Ovary (tissue), 9 donors: ENCODE data around the gene DIO3. TPM values are rescaled to one million over a fixed set of nuclear protein-coding genes. Genes with fewer than 3 reads are reported as not detected.

ENCODE experiments used
- DNase-seq, 5 donors: peaks; one replicate each; pipeline ENCODE4 v3.0.0-alpha.2; 2019 to 2020
- H3K27ac ChIP-seq, 2 donors: fragments of 200-600 bp; one replicate each; pipeline versions ENCODE4 v1.5.1 to v1.8.0; 2019 to 2022
- H3K27me3 ChIP-seq: fragments of 200-600 bp; one replicate; pipeline ENCODE4 v1.8.0; 2022
- H3K36me3 ChIP-seq: fragments of 200-600 bp; sonication (generic); one replicate; pipeline ENCODE4 v1.5.1; 2019
- H3K4me1 ChIP-seq: one replicate; pipeline ENCODE4 v1.8.1; 2013; ENCODE audit warnings: mild to moderate bottlenecking, moderate library complexity; ENCODE audit not compliant: insufficient read depth
- H3K4me3 ChIP-seq: fragments of 200-600 bp; sonication (generic); one replicate; pipeline ENCODE4 v1.5.1; 2017
- H3K9me3 ChIP-seq, 2 donors: fragments of 200-600 bp in 1 of 2; sonication (generic) in 1 of 2; one replicate each; pipeline versions ENCODE4 v1.5.1 to v1.8.1; 2013 to 2019; ENCODE audit warnings: mild to moderate bottlenecking in 1 of 2, moderate library complexity in 1 of 2
- CTCF ChIP-seq, 3 donors: fragments of 450-650 bp in 2 of 3; fragments of 200-600 bp in 1 of 3; IDR thresholded peaks; one replicate each; pipeline versions ENCODE4 v1.5.1 to v1.8.0; 2016 to 2022; ENCODE audit warnings: antibody characterized with exemption in 3 of 3, mild to moderate bottlenecking in 1 of 3
- EP300 ChIP-seq: sonication (generic); formaldehyde crosslinking; IDR thresholded peaks from one replicate; pipeline ENCODE4 v1.6.1; 2017; ENCODE audit warnings: antibody characterized with exemption
- POLR2A ChIP-seq: fragments of 450-650 bp; IDR thresholded peaks from one replicate; pipeline ENCODE4 v1.6.1; 2017; ENCODE audit warnings: antibody characterized with exemption, mild to moderate bottlenecking, moderate library complexity
- WGBS, 3 donors: extraction: QIAGEN DNeasy Blood & Tissue Kit in 1 of 3; methylation state at CpG; one replicate each; pipeline versions ENCODE4 v1.1.5 to v1.1.7; 2013 to 2017; 5-methylcytosine and 5-hydroxymethylcytosine counted together
- intact Hi-C, 4 donors: fragments of 100-400 bp; cut with DNase I; formaldehyde crosslinking; loops; one replicate each; pipeline versions ENCODE4 v1.11.0 to v1.15.1; 2022 to 2023
- polyA plus RNA-seq, 2 donors: library from polyadenylated mRNA; stranded (reverse); fragments of 200-250 nt in 1 of 2; fragments of 350-450 nt in 1 of 2; fragmentation: Illumina TruSeq in 1 of 2; extraction: RNeasy Lipid Tissue Mini Kit (QIAGEN cat#74804) in 1 of 2; gene quantifications; one replicate each; pipeline ENCODE4 v1.2.3, GENCODE V29; 2013 to 2014
- total RNA-seq, 7 donors: library from RNA; depleted of rRNA in 2 of 7; stranded (reverse); fragments of >200 nt in 2 of 7; fragmentation: NEBNext Ultra II Directional in 3 of 7; extraction: Animal tissue kit (Norgen Biotek cat#: 25700) in 3 of 7; gene quantifications; one replicate each; pipeline versions ENCODE4 v1.1.0 to v1.2.4, GENCODE V29; 2016 to 2023
- donor health status: DM: no; HTN: no; CAD: no; lungs with moderate emphysema.
- donor health status: DM: no; HTN: no; CAD: no.
- donor health status: Bipolar disorder and iron deficiency.
- donor health status: DM: yes; HTN: yes; CAD: no.
- donor health status: DM: no; HTN: no; CAD: no.
- donor health status: DM: yes; HTN: yes; CAD: no.

The DIO3 gene
- total and polyA plus RNA-seq, 9 donors, result 3.1 to 24.7 (median 13.9) TPM

- DNase-seq, result peak in 1 of 5 donors; percentile 2
- Histone ChIP-seq H3K36me3 (no peaks in the 10 kb centered on the region), H3K9me3 (no peaks in the 10 kb centered on the region), H3K4me1 (peaks cover 1% of the 10 kb centered on the region), H3K27me3 (no peaks in the 10 kb centered on the region), H3K4me3 (no peak overlapping the region), H3K27ac (no peak overlapping the region)
- intact Hi-C loops, result no loop called here
- TF ChIP-seq POLR2A (no peak), EP300 (no peak), CTCF (IDR thresholded peaks at IDR 0.05) (no peak)
- 74 to 77% (median 75%) methylated on average over 4 of the region's 4 CpGs for WGBS, 3 donors
Measured at GRCh38 chr14:101575581-101575980, 14.3 kb downstream of the DIO3 start.

- DNase-seq, result peak in 1 of 5 donors; percentile 9
- 87 to 90% (median 90%) methylated on average over 10 of the region's 10 CpGs for WGBS, 3 donors
Measured at GRCh38 chr14:101577221-101577909, 16.1 kb downstream of the DIO3 start.

GRCh38 chr14:101578489-101578888 lies 17.2 kb downstream of the DIO3 start:
- Histone ChIP-seq H3K9me3 (no peaks in the 10 kb centered on the region), H3K4me1 (peaks cover 1% of the 10 kb centered on the region), H3K36me3 (no peaks in the 10 kb centered on the region), H3K27ac (no peak overlapping the region), H3K4me3 (no peak overlapping the region), H3K27me3 (no peaks in the 10 kb centered on the region)
- WGBS, 3 donors, result 31 to 51% (median 35%) methylated on average over 8 of the region's 8 CpGs
- DNase-seq, result peak in 1 of 5 donors; percentile 8
- TF ChIP-seq EP300 (no peak), POLR2A (no peak), CTCF (IDR thresholded peaks at IDR 0.05) (no peak)
- intact Hi-C loops, result no loop called here

More at GRCh38 chr14:101577221-101577909, 16.1 kb downstream of the DIO3 start:
- TF ChIP-seq EP300 (no peak), CTCF (IDR thresholded peaks at IDR 0.05) (no peak), POLR2A (no peak)
- peaks cover 1% of the 10 kb centered on the region for H3K4me1 ChIP-seq
- no peaks in the 10 kb centered on the region for H3K9me3 ChIP-seq
- H3K27ac ChIP-seq, result no peak overlapping the region
- intact Hi-C loops, result no loop called here
- H3K4me3 ChIP-seq, result no peak overlapping the region
- no peaks in the 10 kb centered on the region for H3K27me3 ChIP-seq
- no peaks in the 10 kb centered on the region for H3K36me3 ChIP-seq

- WGBS, 3 donors, result 81 to 88% (median 87%) methylated on average over 11 of the region's 11 CpGs
- Histone ChIP-seq H3K36me3 (no peaks in the 10 kb centered on the region), H3K27ac (no peak overlapping the region), H3K9me3 (no peaks in the 10 kb centered on the region), H3K4me1 (peaks cover 3% of the 10 kb centered on the region), H3K4me3 (no peak overlapping the region), H3K27me3 (no peaks in the 10 kb centered on the region)
- TF ChIP-seq POLR2A (no peak), CTCF (IDR thresholded peaks at IDR 0.05) (no peak), EP300 (no peak)
- peak in 1 of 5 donors; percentile 5 for DNase-seq
- intact Hi-C loops, result no loop called here
Measured at GRCh38 chr14:101579372-101580080, 18.2 kb downstream of the DIO3 start.
